Endothelial cell of umbilical vein (primary cell): ENCODE results near the gene FRZB. TPM values are rescaled to one million over a fixed set of nuclear protein-coding genes. Genes with fewer than 3 reads are reported as not detected.

Experiments used
- BruUV-seq: library from RNA; stranded (reverse); fragments of 400-500 nt; replicated peaks from 2 replicates; lab custom pipeline; 2021; lab: Mats Ljungman, UMichigan
- CTCF ChIA-PET: fragments of 300-600, 350-600 bp; sonication (Branson Sonifier 250); formaldehyde crosslinking; loops from one replicate; lab custom pipeline; 2021; ENCODE audit warnings: antibody characterized with exemption, inconsistent platforms; lab: Charles Lee
- POLR2A ChIA-PET: fragments of 300-600, 350-600 bp; sonication (Branson Sonifier 250); formaldehyde crosslinking; loops from one replicate; lab custom pipeline; 2021; ENCODE audit warnings: antibody characterized with exemption, inconsistent platforms; lab: Charles Lee
- DNase-seq: peaks from one replicate; pipeline ENCODE4 v3.0.0-alpha.2; 2011; ENCODE audit warnings: low read depth, low spot score
- FAIRE-seq: peaks from 2 replicates; lab custom pipeline; 2011; peaks lifted over from hg19 to GRCh38; lab: Jason Lieb, UNC
- H2AFZ ChIP-seq: 2 replicates; pipeline ENCODE4 v1.6.0; 2012; ENCODE audit warnings: low read depth, low read length, control low read depth, inconsistent platforms
- H3K27ac ChIP-seq: 2 replicates; pipeline ENCODE4 v1.5.1; 2011; ENCODE audit warnings: low read depth, mild to moderate bottlenecking, control low read depth, low read length, moderate library complexity; ENCODE audit not compliant: insufficient read depth
- H3K27me3 ChIP-seq, 2 experiments: 2 replicates each; pipeline versions ENCODE4 v1.6.0 to v1.6.1; 2011; ENCODE audit warnings: low read length in 2 of 2, mixed read lengths in 1 of 2; ENCODE audit not compliant: control insufficient read depth in 2 of 2, insufficient read depth in 2 of 2
- H3K36me3 ChIP-seq, 2 experiments: 2 replicates in 1 of 2; 3 replicates in 1 of 2; pipeline ENCODE4 v1.5.1; 2011; ENCODE audit warnings: low read length in 2 of 2, mild to moderate bottlenecking in 1 of 2, moderate library complexity in 1 of 2; ENCODE audit not compliant: control insufficient read depth in 2 of 2, insufficient read depth in 2 of 2; ENCODE audit errors: extremely low read depth in 1 of 2
- H3K4me1 ChIP-seq: 3 replicates; pipeline ENCODE4 v1.5.1; 2011; ENCODE audit warnings: mild to moderate bottlenecking, low read length; ENCODE audit not compliant: control insufficient read depth, insufficient read depth; ENCODE audit errors: extremely low read depth
- H3K4me2 ChIP-seq: 2 replicates; pipeline ENCODE4 v1.6.1; 2011; ENCODE audit warnings: low read length, control low read depth, mixed read lengths; ENCODE audit not compliant: insufficient read depth
- H3K4me3 ChIP-seq, 3 experiments: fragments of 200-600 bp in 1 of 3; sonication (generic), shearing (Covaris generic) in 1 of 3; replicated peaks in 1 of 3; 2 replicates each; pipeline ENCODE4 v1.5.1; 2011 to 2016; ENCODE audit warnings: control low read depth in 3 of 3, low read length in 3 of 3, mild to moderate bottlenecking in 2 of 3, inconsistent platforms in 1 of 3, low read depth in 1 of 3, moderate library complexity in 1 of 3; ENCODE audit not compliant: insufficient read depth in 1 of 3
- H3K79me2 ChIP-seq: 2 replicates; pipeline ENCODE4 v1.6.0; 2012; ENCODE audit warnings: low read length, inconsistent platforms; ENCODE audit not compliant: control insufficient read depth, insufficient read depth
- H3K9ac ChIP-seq: replicated peaks from 2 replicates; pipeline ENCODE3; 2011; ENCODE audit warnings: low read length, control low read depth; ENCODE audit not compliant: insufficient read depth; ENCODE audit errors: extremely low read depth
- H3K9me1 ChIP-seq: replicated peaks from 3 replicates; pipeline ENCODE4 v1.6.0; 2011; ENCODE audit warnings: mild to moderate bottlenecking, low read length; ENCODE audit not compliant: control insufficient read depth, insufficient read depth; ENCODE audit errors: extremely low read depth
- H3K9me3 ChIP-seq: replicated peaks from 2 replicates; pipeline ENCODE4 v1.5.1; 2012; ENCODE audit warnings: low read length, inconsistent platforms; ENCODE audit not compliant: control insufficient read depth, insufficient read depth
- H4K20me1 ChIP-seq: replicated peaks from 2 replicates; pipeline ENCODE3; 2011; ENCODE audit warnings: mild to moderate bottlenecking, low read length; ENCODE audit not compliant: control insufficient read depth, insufficient read depth; ENCODE audit errors: extremely low read depth
- CTCF ChIP-seq, 2 donors: IDR thresholded peaks; 1 replicate in 1 of 2; 2 replicates in 1 of 2; pipeline ENCODE4 v1.5.1; 2011; ENCODE audit warnings: low read length in 2 of 2, mild to moderate bottlenecking in 2 of 2, moderate library complexity in 2 of 2, control low read depth in 1 of 2, inconsistent platforms in 1 of 2, low read depth in 1 of 2; ENCODE audit not compliant: insufficient read depth in 1 of 2; ENCODE audit errors: extremely low read depth in 1 of 2
- EZH2 ChIP-seq: IDR thresholded peaks from 2 replicates; pipeline ENCODE4 v1.6.1; 2012; ENCODE audit warnings: borderline replicate concordance, low read depth, mild to moderate bottlenecking, moderate library complexity, low read length, inconsistent platforms; ENCODE audit not compliant: severe bottlenecking
- FOS ChIP-seq: IDR thresholded peaks from 2 replicates; pipeline ENCODE4 v1.6.1; 2011; ENCODE audit warnings: mild to moderate bottlenecking, low read length, moderate library complexity, borderline replicate concordance; ENCODE audit not compliant: insufficient read depth
- GATA2 ChIP-seq: IDR thresholded peaks from 2 replicates; pipeline ENCODE4 v1.7.0; 2011; ENCODE audit warnings: low read depth, mild to moderate bottlenecking, moderate library complexity, mixed read lengths, low read length; ENCODE audit not compliant: insufficient read length, insufficient read depth
- JUN ChIP-seq: IDR thresholded peaks from 2 replicates; pipeline ENCODE4 v1.6.1; 2011; ENCODE audit warnings: borderline replicate concordance, low read depth; ENCODE audit not compliant: insufficient read length, insufficient read depth
- MAX ChIP-seq: IDR thresholded peaks from 2 replicates; pipeline ENCODE4 v1.6.1; 2011; ENCODE audit not compliant: insufficient read depth, insufficient read length
- MYC ChIP-seq: IDR thresholded peaks from one replicate; pipeline ENCODE4 v1.6.1; 2011; ENCODE audit warnings: mild to moderate bottlenecking, low read depth, low read length
- POLR2A ChIP-seq: IDR thresholded peaks from 2 replicates; pipeline ENCODE4 v1.6.1; 2012; ENCODE audit warnings: low read depth, mild to moderate bottlenecking, control low read depth, low read length
- POLR2AphosphoS5 ChIP-seq: IDR thresholded peaks from 2 replicates; pipeline ENCODE4 v1.6.1; 2012; ENCODE audit warnings: low read depth, mild to moderate bottlenecking, control low read depth, low read length, moderate library complexity; ENCODE audit not compliant: insufficient read depth
- dilution Hi-C: fragments of 300-500 bp; cut with MboI; formaldehyde crosslinking; loops from one replicate; pipeline ENCODE4 v1.15.0; 2019; ENCODE audit warnings: low sequenced_read_pairs; ENCODE audit not compliant: extremely low pct_ligation_motif_present
- intact Hi-C: fragments of 100-400 bp; cut with micrococcal nuclease; formaldehyde crosslinking; loops from one replicate; pipeline ENCODE4 v1.10.0; 2022
- polyA plus RNA-seq, 4 experiments: library from polyadenylated mRNA; depleted of rRNA in 3 of 4; stranded (reverse) in 3 of 4; unstranded in 1 of 4; fragments of >200 nt; gene quantifications; 2 replicates each; pipeline versions ENCODE4 v1.2.1 to v1.2.3, GENCODE V29; 2011 to 2012; ENCODE audit warnings: missing spikeins in 1 of 4
- total RNA-seq: library from RNA; stranded (reverse); gene quantifications from 2 replicates; pipeline ENCODE4 v1.2.3, GENCODE V29; 2021

The FRZB gene
- total and polyA plus RNA-seq, 2 donors (not counting 3 experiments of a cell fraction or from before 2014, with no cell fraction given) = 0.04 TPM; not detected in 1

- CTCF ChIA-PET = interaction anchor here (1.0 kb wide), 1 partner anchor 12 kb away, joined by 3 read pairs; no protein-coding TSS in a partner anchor
- intact Hi-C loops = no loop called here
- dilution Hi-C loops = no loop called here
- Histone ChIP-seq H3K27ac (no peak overlapping the region), H3K4me2 (no peak overlapping the region), H3K36me3 (no peaks in the 10 kb centered on the region), H3K27me3 (peaks cover 0 to 3% of the 10 kb centered on the region in 2 experiments), H3K4me3 (no peak overlapping the region), H4K20me1 (no peaks in the 10 kb centered on the region), H3K9me3 (no peaks in the 10 kb centered on the region), H3K79me2 (no peaks in the 10 kb centered on the region), H3K9me1 (no peaks in the 10 kb centered on the region), H3K4me1 (no peaks in the 10 kb centered on the region), H2AFZ (no peak overlapping the region), H3K9ac (no peak overlapping the region)
- DNase-seq (no peak), FAIRE-seq (no peak)
- no peak for TF ChIP-seq EZH2
- TF ChIP-seq GATA2 = no peak
- TF ChIP-seq JUN = no peak
- TF ChIP-seq CTCF (IDR thresholded peaks at IDR 0.05; ENCODE audit: extremely low read depth in 1 of 2, insufficient read depth in 1 of 2, low read depth in 1 of 2, low read length in 2 of 2) = no peak
- no peak for TF ChIP-seq MYC
- TF ChIP-seq POLR2AphosphoS5 = no peak
- TF ChIP-seq MAX = no peak
- no peak for TF ChIP-seq FOS
- no peak for TF ChIP-seq POLR2A
- POLR2A ChIA-PET = no interaction called here
- no TSS peak for BruUV-seq
These were observed 47.5 kb downstream of the FRZB start for GRCh38 chr2:182818925-182819324.
